ENCODE measurements around the gene TPM4.

- TF ChIP-seq, protein P1, sequence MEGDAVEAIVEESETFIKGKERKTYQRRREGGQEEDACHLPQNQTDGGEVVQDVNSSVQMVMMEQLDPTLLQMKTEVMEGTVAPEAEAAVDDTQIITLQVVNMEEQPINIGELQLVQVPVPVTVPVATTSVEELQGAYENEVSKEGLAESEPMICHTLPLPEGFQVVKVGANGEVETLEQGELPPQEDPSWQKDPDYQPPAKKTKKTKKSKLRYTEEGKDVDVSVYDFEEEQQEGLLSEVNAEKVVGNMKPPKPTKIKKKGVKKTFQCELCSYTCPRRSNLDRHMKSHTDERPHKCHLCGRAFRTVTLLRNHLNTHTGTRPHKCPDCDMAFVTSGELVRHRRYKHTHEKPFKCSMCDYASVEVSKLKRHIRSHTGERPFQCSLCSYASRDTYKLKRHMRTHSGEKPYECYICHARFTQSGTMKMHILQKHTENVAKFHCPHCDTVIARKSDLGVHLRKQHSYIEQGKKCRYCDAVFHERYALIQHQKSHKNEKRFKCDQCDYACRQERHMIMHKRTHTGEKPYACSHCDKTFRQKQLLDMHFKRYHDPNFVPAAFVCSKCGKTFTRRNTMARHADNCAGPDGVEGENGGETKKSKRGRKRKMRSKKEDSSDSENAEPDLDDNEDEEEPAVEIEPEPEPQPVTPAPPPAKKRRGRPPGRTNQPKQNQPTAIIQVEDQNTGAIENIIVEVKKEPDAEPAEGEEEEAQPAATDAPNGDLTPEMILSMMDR (IDR thresholded peaks at IDR 0.05), result peak in 4 of 7 experiments; percentile 23 to 38 (median 31)
- peak; percentile 28 to 69 (median 69) for TF ChIP-seq POLR2A (IDR thresholded peaks at IDR 0.05)
These were observed 67.3 kb downstream of the TPM4 start, which contains the start of gene HSH2D for GRCh38 chr19:16143399-16144215.

Measured in body of pancreas (tissue), 4 donors.